Stimulated activated CD8-positive, alpha-beta memory T cell treated with anti-CD3 and anti-CD28 coated beads, Interleukin-7, amount 100 ng/mL, for 4 hours (primary cell): ENCODE measurements around the gene GLG1.
A peak's percentile ranks its signal among the peaks of the same experiment; 100 is the strongest.

ENCODE experiments used
- DNase-seq, 2 donors: peaks; one replicate each; pipeline ENCODE4 v3.0.0-alpha.2; 2020; ENCODE audit warnings: low read depth in 2 of 2

The GLG1 gene

DNA sequence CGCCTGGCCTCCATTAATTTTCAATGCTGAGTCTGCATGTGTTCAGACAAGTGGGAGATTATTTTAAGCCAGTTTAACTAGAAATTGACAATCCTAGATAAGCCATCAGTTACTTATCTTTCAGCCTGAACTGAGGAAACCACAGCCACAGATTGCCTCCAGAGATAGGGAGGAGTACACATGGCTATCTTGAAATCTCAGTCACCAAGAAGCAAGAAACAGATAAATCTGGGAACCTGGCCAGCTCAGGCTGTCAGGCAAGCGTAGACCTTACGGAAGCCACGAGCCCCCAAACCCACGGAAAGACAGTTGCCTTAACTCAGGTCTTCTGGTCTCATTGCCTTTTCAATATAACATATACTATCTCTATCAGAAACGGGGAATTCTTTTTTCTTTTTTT is 2.0 kb upstream of the GLG1 start:
- peak in 1 of 2 donors; percentile 21 for DNase-seq

DNA sequence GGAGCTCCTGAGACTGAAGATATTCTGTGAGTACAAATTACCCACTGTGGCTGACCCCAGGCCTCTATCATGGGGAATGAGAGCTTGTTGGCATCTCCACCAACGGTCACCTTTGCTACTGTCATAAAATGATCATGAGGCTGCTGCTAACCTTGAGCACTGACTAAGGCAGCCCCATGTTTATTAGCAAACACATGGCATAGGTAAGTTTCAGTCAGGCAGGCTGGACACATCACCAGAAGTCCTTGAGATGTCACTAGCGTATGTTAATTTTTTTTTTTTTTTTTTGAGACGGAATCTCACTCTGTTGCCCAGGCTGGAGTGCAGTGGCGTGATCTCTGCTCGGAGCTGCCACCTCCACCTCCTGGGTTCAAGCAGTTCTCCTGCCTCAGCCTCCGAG is 1.5 kb upstream of the GLG1 start:
- DNase-seq, result no peak

DNA sequence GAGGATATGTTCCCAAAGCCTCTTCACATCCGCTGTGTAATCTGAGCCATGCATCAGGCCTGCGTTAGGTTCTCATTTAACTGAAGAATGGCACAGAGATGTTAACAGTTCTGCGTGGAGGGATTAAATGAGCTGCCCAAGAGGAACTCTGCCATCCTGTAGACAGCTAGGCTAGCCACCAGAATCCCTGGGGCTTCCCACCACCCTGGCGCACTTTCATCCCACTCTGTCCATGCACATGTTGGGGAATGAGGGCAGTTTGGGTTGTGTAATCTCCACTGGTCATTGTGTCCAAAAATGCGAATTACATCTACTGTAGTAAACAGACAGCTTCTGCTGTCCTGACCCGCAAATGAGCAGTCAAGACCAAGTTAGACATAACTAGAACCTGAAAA is 1.0 kb upstream of the GLG1 start:
- no peak for DNase-seq

DNA sequence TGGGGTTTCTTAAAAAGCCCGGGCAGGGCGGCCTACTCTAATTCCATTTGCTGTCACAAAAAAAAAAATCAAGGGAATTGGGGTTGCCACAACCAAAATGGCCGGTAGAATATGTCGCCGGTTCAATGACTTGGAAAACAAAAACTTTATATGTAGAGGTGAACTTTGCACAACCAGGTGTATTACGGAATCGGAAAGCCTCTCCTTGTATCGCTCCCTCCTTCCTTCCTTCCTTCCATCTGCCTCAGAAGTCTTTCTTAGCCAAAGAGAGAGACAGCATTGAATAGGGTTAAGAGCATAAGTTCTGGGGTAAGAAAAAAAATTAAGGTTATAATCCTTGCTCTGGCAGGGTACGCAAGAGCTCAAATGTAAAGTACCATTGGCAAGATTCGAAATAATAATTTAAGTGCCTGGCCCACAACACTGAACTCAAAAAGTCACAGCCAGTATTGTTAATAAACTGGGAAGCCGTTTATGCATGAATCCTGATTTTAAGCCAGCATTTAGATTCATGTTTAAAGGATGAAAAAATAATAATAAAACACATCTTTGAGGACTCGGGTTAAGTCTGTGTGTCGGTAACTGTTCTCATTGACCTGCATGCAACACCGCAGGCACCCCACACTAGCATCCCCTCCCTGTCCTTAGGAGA is 522 bp upstream of the GLG1 start:
- no peak for DNase-seq

DNA sequence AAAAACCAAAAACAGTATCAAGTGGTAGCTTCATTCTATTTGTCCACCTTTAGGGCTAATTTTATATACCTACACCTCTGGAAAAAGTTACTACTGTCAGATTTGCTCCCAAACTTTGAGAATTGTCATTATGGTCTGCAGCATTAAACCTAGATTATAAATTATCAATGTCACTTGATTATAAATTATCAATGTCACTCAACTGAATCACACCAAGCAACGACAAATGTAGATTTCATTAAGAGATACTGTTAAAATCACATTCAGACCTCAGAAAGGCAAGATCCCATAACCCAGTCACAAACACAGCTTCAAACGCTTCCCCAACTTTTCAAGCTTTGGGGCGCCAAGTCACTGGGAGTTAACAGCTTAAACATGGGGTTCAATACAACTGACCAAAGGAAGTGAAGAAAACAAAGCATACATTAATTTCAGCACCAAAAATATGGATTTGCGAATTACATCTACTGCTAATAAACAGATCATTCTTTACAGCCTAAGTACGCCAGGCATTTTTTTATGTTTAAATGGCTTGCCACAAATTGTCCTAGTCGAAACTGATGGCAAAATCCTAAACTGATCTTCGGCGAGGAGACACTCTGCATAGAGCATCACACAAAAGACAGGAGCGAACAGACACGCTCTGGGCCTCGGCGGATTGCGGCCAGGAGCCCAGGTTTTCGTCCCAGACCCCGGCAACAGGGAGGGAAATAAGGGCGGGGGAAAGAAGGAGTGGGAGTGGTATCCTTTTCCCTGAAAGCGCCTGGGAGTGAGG is 981 bp downstream of the GLG1 start:
- DNase-seq, result no peak

DNA sequence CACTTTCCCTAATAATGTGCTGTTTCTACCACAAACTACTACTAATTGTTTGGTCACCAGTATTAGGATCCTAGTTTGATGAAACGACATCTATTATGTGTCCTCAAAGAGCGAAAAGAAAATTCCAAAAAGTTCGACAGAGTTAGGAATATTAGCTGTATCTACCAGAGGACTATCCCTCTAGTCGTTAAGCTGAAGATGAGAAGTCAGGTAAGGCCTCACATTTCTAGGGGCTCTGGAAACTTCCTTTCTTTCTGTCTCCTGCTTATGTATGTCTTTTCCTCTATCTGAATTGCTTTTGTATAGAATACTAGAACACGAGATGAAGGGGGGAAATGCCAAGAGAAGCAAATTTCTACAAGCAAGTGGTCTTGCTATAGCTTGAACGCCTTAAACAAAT is 1.6 kb downstream of the GLG1 start:
- no peak for DNase-seq

DNA sequence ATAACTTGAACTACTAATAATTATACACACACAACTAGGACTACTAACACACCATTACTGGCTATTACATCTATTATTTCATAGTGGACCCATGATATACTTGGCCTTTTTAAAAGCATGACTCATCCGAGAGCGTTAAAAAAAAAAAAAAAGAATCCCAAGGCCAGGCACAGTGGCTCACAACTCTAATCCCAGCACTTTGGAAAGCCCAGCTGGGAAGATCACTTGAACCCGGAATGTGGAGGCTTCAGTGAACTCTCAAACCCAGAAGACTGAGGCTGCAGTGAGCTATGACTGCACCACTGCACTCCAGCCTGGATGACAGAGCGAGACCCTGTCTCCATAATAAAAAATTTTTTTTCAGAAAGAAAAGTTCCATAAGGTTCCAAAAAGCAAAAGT is 3.1 kb downstream of the GLG1 start:
- DNase-seq, result no peak

DNA sequence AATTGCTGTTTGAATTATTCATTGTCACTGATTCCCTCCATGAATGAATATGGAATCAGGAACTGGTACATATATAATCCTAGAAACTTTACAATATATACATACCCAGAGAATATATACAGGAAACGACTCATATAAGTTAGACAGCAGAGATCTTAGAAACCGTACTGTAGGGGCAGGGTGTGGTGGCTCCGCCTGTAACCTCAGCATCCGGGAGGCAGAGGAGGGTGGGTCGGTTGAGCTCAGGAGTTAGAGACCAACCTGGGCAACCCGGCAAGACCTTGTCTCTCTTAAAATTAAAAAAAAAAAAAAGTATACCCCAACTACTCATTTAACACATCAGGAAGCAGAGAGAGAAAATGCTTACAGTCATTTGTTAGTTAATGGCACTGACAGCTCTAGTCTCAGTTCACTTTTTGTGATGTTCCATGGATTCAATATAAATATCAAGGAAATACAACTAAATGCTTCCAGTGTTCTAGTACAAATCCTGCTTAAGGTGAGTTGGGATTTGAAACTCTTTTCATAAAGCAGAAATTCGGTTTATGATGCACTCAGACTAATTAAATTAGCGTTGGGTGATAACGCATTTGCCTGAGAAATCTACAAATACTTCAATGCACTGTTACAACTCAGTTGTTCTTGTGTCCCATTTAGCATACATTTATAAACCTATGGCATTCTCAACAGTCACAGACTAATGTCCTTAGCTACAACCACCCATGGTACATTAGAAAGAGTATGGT is 5.6 kb downstream of the GLG1 start:
- peak; percentile 34 to 43 for DNase-seq

DNA sequence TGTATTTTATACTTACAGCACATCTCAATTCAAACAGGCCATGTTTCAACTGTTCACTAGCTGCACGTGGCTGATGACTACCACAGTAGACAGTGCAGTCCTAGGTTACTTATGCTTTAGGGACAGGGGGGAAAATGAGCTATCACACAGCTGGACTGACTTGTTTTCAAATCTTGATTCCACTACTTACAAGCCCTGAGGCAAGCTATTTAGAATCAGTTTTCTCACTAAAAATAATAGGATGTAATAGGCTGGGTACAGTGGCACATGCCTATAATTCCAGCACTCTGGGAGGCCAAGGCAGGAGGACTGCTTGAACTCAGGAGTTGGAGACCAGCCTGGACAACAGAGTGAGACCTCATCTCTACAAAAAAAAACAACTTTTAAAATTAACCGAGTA is 10.3 kb downstream of the GLG1 start:
- no peak for DNase-seq

DNA sequence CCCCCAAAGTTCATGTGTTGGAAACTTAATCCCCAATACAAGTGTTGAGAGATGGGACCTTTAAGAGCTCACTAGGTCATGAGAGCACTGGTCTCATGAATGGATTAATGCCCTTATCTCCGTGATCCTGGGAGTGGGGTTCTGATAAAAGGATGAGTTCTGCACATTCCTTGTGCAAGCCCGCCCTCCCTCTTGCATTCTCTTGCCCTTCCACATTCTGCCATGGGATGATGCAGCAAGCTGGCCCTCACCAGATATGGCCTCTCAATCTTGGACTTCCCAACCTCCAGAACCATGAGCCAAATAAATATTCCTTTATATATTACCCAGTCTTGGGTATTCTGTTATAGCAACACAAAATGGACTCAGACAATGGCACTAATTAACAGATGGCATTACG is 14.1 kb downstream of the GLG1 start:
- no peak for DNase-seq

DNA sequence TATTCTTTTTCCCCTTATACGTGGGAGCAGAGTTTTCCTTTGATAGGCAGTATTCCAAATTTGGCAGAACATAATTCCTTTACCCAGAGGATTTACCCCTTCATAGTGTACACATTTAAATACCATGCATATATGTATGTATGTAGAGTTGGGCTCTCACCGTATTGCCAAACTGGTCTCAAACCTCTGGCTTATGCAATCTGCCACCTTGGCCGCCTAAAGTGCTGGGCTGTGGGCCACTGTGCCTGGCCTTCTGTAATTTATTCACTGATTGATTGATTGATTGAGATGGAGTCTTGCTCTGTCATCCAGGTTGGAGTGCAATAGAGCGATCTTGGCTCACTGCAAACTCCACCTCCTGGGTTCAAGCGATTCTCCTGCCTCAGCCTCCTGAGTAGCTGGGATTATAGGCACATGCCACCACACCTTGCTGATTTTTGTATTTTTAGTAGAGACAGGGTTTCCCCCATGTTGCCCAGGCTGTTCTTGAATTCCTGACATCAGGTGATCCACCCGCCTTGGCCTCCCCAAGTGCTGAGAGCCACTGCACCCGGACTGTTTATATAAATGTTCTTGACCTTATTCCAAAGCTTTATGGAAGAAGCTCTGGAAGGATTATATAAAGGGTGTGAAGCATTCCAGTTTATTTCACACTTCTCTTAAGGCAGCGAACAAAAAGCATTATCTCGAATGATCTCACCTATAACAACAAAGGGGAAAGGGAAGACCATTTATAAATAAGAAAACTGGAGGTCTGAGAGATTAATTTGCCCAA is 14.9 kb downstream of the GLG1 start:
- DNase-seq, result no peak

DNA sequence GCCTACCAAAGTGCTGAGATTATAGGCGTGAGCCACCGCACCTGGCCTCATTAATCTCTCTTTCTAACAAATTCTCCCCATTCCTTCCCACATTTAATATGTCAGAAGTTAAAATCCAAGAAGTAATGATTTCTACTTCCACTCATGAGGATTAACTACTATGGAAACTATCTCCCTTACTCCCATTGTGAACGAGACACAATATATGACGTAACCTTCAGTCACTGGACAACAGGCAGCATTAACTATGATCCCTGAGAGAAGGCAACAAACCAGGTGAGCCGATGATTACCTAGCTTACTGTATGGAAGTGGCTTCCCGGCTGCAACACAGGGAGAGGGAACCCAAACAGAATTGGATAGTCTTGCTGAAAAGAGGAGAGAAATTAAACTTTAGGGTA is 20.0 kb downstream of the GLG1 start:
- DNase-seq, result no peak

DNA sequence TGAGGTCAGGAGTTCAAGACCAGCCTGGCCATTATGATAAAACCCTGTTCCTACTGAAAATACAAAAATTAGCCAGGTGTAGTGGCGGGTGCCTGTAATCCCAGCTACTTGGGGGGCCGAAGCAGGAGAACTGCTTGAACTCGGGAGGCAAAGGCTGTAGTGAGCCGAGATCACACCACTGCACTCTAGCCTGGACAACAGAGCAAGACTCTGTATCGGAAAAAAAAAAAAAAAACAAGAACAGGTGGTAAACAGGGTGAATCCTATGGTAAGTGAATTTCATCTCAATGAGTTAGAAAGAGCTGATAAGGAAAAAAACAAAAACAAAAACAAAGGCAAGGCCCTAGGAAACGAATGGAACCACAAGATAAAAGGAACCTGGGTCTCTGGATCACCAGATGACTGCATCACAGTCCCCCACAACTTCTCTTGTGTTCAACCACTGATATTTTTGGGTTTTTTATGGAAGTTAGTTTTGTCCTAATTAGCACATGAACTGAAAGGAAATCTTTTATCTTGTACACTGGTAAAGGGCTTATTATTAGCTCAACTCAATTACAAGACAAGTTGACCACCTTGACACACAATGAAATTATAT is 21.0 kb downstream of the GLG1 start:
- DNase-seq, result no peak

DNA sequence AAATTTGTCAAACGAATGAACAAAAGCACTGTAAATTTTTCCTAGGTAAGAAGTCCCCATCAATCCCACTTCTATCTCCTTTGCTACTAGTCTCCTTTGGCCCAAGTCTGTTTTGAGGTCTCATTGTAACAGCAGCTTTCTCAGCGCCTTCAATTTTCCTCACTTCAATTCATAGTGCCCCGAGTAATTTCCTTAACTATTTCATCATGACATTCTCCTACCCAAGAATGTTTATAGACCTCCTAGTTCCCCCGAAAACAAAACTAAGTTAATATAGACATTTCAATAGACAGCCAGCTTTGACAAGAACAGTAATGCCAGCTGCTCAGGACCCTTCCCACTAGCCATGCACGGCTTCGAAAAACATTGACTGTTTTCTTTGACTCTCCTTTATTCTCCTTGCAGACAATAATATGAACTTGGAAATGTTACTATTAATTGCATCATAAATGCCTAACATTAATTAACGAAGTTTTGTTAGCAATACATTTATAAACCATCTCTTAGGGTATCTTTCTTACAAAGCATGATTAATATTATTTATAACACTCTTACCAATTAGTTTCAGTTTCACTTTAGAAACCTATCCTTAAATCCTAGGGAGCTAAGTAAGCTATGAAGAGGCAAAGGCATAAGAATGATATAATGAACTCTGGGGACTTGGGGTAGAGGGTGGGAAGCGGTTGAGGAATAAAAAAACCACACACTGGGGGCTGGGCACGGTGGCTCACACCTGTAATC is 22.8 kb downstream of the GLG1 start:
- DNase-seq, result no peak

DNA sequence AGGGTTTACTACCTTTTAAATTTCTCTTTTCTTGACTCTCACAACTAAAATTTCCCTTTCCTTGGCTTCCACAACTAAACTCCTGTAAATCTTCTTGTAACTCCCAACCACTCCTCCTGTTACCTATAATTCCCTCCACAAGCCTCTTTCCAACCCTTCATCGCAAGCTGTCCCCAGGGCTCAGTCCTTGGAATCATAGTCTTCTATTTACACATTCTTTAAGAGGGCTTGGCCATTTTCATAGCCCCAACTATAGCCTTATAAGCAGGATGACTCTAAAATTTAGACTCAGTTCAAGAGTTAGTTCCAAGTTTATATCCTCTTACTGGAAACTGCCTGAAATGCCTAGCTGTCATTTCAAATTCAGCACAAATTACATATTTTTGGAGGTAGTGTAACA is 23.9 kb downstream of the GLG1 start:
- no peak for DNase-seq

DNA sequence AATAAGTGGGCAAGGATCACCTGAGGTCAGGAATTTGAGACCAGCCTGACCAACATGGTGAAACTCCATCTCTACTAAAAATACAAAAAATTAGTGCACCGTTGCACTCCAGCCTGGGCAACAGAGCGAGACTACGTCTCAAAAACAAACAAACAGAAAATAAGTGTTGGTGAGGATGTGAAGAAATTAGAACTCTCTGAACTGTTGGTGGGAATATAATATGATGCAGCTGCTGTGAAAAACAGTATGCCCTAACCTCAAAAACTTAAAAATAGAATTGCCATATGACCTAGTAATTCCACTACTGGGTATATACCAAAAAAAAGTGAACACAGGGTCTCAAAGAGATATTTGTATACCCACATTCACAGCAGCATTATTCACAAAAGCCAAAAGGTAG is 26.1 kb downstream of the GLG1 start:
- no peak for DNase-seq

DNA sequence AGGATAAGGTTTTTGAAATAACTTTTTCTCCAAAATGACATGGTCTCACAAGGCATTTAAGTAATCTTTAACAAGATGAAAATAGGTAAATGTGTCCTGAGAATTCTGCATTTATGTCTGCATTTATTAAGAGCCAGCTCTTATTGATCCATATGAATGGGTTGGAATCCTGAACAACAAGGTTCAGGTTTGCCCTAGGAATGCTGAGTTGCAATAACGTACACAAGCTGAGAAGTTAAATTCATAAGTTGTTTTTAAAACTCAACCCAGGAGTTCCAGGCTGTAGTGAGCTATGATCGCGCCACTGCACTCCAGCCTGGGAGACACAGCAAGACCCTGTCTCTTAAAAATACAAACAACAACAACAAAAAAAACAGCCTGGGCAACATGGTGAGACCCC is 28.1 kb downstream of the GLG1 start:
- DNase-seq, result no peak

DNA sequence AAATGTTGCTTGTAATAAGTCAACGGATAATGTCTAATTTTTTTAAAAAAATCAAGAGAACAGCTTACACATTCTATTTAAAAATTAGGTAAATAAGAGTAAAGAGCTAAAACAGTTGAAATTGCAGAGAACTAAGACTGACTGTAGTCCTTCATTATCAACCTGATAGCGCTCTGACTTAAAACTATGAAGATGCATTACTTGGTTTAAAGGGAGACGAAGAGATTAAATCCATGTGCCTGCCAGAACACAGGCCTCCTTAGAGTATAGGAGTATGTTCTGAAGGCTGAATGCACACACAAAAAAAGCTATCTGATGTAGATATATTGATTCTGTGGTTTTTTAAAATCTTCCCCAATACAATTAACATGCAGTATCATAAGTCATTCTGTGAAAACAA is 28.5 kb downstream of the GLG1 start:
- no peak for DNase-seq

DNA sequence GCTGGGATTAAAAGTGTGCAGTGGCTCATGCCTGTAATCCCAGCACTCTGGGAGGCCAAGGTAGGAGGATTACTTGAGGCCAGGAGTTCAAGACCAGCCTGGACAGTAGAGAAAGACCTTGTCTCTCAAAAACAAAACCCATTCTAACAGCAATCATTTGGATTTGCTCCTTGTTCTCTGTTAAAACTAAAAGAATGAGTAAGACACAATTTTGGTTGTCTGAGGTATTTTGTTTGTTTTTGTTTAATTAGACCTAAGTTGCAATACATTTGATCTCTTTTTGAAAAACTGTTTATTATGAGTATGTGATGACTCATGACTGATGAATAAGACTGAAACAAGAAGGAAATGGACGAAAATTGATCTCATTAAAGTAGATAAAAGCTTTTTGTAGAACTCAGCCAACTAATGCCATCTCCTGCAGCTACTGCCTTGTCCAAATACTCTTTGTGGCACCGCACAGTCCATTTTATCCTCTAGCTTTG is 29.0 kb downstream of the GLG1 start:
- DNase-seq, result no peak

DNA sequence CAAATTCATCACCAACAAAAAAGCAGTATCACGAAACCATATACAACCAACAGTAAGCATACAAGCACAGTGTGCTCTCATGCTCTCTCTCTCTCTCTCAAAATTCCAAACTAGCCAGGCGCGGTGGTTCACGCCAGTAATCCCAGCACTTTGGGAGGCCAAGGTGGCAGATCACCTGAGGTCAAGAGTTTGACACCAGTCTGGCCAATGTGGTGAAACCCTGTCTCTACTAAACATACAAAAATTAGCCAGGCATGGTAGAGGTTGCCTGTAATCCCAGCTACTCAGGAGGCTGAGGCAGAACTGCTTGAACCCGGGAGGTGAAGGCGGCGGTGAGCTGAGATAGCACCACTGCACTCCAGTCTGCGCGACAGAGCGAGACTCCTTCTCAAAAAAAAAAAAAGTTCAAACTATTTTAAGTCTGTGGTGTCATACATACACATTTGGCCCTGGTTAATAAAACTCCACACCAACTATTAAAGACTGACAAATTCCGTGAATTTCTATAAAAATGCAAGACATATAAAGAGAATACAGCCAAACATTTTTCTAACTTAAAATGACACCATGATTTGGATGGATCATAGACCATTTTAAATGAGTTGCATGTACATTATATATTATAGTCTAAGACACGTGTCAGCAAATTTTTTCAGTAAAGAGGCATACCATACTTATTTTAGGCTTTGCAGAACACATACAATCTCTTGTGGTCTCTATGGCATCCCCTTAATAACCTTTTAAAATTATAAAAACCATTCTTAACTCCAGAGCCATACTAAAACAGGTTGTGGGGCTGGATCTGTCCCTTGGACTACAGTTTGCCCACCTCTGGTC is 30.9 kb downstream of the GLG1 start:
- DNase-seq, result no peak
